HG02938 (cell line): Measurements from ENCODE around the gene ERG.

Experiments
- ATAC-seq: cut with Tn5 transposase; IDR thresholded peaks from one replicate; pipeline ENCODE4 v1.9.1; 2021; ENCODE audit warnings: mild to moderate bottlenecking, moderate library complexity; ENCODE audit not compliant: unreplicated experiment

The ERG gene

DNA sequence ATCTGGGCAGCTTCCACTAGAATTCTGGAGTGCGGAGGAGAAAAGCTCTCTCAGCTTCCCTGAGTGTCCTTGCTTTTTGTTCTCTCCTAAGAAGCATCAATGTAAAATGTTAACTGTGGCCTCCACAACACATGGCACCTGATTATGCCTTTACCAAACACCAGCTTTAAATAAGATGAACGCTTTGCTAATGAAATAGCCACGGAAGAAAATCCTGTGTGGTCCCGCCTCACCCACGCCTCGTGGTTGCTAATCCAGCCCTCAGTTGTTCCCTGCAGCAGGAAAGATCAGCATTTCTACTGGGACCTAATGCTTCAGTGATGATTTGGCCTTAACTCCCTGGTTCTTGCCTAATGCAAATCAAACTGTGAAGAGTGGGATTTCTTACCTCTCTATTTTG, 1.8 kb upstream of the ERG start:
- ATAC-seq: no peak

DNA sequence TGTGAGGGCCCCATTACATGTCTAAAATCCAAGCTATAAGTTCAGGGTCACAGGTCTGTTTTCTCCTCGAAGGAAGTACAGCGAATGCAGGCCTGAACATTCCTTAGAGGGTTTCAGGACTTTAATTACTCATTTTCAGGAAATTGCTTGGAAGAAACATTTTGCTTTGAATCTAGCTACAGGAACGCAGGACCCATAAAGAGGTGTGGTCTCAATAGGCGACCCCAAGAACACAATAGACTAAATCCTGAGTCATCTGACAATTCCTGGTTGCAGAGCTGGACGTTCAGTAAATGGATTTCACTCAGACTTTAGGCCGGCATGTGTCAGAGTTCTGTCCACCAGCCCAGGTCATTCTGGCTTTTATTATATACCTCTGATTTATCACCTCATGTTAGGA, 1.0 kb upstream of the ERG start:
- no peak for ATAC-seq

DNA sequence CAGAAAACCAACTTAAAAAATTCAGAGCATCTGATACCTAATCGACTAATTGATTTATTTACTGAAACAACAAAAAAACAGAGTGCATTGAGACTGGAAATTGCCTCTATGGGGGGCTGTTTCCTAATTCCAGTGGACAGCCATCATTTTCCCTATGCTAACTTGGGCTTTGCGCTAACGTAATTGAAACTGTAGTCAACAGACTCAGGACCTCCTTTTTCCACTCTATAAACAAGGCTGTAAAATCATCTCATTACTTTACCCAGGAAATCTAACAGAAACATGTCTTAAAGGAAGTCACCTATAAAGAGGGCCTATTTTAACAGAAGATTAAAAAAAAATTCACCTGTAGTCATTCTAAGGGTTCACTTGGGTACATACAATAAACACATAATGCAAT, 2.1 kb downstream of the ERG start:
- ATAC-seq: no peak

DNA sequence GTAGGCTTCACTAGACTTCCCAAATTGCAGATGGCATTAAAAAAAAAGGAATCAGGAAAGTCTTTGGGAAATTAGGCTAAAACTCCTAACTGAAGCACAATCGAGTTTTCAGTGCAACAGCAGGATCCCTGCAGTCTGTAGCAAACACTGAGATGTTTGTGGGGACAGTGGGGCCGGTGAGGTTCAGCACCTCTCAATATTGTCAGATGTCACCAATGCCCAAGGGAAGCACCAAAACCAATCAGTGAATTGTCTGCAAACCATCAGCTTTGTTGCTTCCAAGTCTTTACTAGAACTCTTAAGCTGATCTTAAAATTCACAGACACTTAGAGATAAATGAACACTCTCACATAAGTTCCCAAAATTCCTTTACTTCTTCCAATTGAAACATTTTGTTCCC, 2.6 kb downstream of the ERG start:
- no peak for ATAC-seq

DNA sequence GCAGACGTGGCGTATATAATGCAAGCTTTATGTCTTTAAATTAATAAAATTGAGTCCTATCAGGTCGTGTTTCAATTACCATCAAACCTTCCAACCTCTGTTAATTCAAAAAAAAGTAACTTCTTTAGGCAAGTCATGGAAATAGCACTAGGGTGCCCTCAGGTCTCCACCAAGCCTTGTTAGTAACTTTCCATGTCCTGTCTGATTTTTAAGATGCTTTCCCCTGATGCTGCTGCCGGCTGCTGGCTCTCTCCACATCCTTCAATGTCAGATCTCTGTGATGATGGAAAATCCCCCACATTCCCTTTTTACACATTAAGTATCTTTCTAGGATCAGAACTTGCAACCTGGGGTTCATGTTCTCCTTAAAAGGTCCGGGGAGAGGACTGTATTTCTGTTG, 3.0 kb downstream of the ERG start:
- no peak for ATAC-seq

DNA sequence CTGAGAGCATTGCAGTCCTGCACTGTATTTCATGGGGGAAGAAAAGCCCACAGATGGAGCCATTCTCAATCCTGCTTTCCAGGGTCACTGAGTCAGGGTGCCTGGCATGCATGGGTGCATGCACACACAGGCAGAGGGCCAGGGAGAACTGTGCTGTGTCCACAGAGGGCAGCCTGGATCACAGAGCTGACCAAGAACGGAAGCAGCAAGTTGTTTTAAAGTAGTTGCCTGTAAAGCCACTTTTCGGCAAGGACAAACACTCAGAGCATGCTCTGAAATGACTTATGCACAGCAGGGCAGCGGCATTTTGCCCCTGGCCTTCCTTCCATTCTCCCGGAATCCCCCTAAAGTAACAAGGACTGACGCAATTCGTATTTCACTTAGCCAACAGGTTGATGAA, 3.6 kb downstream of the ERG start:
- no peak for ATAC-seq

DNA sequence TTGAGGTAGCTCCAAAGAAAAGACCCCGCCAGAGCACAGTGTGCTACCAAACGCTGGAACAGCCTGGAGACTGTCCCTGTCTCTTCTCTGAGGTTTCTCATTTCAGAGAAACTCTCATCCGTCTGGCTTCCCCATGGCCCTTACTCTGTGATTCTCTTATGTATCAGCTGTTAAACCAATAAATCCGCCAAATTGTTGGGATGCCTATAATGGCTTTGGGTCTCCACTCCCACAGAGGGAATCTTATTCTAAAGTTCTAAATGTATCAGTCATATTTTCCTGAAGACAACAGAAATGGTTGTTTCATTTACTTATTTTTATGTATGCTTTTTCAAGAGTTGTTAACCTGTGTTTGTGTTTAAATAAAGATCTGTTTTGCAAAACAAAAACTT, 4.0 kb downstream of the ERG start:
- no peak for ATAC-seq

DNA sequence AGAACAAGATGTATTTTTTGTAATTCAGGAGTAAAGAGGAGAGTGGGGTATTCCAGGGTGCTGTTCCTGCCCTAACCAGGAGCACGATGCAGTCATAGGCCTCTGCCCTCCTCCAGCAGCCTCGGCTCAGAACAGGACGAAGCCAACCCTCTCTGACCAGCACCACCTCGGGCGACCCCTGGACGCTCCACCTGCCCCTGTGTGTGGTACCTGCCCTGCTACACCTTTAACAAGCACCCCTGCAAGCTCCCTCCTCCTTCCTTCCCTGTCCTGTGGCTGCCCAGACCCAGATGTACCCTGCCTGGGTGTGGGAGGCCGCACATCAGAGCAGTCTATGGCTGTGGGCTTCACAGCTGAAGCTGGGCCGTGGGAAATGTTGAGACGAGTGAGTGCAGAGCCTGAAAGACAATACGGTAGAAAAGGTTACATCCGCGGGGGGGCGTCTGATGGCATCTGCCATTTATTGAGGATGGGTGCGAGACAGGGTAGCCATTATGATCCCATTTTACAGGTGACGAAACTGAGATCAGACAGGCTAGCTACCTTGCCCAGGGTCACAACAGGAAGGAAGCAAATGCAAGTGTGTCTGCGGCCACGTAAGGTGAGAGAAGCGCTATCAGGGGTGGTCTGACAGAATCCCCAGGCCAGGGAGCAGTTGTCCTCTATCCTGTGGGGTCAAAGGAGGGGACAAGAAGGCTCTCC, 4.6 kb downstream of the ERG start:
- no peak for ATAC-seq

DNA sequence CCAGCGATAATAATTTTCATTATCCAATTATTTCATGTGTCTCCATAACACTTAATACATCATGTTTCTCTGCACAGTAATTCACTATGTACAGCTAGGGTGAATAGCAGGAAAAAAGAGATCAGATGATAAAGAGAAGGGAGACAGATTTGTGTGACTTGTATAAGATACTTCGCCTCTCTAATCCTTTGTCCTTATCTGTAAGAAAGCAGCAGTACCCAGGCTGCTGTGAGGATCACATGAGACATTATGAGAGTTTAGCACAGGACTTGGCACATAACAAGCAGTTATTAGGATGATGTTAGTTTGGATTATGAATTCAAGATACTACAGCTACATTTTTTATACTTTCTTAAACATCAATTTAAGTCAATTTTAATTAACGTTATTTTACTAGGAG, 6.3 kb downstream of the ERG start:
- no peak for ATAC-seq

GRCh38 chr21:38491536-38491935, 6.7 kb downstream of the ERG start:
- ATAC-seq: no peak

DNA sequence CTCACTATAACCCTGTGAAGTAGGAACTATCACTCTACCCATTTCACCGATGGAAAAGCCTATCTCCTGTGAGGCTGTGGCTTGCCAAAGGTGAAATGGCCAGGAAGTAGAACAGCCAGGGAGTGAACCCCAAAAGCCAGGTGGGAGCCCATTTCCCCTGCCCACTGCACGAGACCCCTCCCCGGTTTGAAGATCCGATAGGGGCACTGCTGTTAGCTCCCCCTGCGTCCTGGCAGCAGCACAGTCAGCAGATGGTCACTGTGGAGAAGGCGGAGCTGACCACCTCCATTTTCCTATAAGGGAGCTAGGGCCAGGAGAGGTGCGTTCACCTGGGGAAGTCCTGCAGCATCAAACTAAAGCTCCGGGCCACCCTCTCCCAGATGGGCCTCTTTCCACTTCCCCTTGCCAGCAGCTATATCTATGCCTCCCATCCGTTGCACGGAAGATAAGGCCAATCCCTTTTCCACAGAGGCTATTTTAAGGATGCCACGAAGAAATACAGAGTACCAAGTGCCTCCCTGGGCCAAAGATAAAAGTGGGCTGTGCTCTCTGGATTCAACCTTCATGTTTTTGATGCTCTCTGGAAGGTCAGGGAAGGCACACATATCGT, 7.8 kb downstream of the ERG start:
- no peak for ATAC-seq

DNA sequence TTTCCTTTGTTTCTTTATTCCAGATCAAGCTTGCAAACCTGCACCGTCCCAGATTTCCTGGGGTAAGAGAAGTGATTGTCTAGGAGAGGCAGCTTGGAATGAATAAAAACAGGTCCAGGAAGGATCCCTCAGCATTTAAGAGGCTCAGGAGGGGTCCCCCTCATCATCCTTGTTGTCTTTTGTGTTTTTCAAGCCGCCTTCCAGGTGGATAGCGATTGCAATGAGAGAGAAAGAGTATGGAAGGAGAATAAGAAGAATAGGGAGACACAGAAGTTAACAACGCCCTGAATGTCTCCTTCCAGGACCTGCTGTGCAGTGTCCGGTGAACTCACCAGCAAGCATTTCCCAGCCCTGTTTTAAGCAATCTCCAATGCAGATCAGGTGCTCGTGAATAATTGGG, 8.5 kb downstream of the ERG start:
- ATAC-seq: no peak

DNA sequence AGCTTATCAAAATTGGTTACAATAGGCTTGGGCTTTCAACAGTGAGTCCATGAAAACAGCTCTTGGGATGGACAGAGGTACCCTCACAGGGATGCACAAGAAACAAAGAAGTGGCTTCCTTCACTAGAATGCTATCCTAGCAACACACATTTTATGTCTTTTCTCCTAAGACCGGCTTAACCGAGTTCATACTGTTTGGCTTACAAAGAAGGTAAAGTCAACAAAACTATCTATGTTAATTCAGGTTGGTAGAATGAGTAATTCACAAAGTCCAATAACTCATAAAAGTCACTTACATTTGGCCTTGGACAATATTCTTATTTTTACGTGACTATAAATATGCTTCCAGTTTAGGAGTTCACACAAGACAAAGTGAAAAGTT, 9.0 kb downstream of the ERG start:
- ATAC-seq: no peak

DNA sequence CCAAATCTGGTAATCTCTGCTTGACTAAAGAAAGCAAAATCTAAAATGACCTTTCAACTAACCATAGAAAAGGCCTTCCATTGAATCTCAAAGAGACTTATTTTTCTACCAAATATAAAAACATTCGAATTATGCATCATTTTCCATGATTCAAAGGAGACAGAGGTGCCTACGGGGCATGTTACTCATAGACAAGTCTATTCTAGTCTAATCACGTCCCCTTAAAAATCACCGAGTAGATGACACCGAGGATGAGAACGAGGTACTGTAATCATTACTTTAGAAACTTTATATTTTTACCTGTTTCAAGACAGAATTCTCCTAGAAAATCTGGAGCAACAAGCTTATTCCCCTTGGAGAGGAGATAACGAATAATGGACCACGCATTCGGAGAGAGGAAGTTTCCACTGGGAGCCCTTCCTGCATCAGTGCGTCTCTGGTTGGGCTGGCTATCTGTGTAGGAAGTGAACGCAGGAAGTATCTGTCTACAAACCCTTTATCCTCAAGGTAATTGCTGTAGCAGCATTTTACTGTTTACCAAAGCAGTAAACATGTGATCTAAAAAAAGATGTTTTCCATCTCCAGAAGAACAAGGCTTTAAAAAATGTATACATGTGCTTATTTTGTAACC, 9.5 kb downstream of the ERG start:
- no peak for ATAC-seq

DNA sequence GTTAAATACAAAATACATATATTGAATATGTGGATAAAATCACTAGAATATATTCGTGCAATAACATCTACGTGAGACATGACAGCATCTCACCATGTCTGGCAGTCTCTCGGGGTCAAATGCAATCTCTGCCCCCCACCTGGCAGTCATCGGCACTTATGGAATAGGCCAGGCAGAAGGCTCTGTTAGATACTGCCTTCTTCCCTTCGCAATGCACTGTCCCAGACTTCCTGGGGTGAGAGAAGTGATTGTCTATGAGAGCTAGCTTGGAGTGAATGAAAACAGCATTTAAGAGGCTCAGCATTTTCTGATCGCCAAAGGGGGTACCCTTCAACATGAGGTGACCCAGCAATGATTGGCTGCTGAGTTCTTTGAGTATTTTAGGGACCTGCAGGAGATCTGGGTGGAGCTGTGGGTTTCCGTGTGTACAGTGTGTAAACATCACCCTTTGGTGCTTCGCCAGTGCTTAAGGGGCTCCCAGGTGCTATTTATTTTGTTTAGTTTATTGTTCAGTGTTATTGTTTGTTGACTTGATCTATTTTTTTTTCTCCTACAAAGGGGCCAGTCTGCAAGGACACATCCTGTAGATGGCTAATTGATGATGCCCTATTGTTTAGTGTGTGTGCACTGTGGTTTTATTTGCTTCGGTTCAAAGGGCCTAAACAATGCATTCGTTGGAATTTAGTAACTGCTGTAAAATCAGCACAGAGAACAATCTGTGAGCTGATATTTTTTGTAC, 10.2 kb downstream of the ERG start:
- ATAC-seq: no peak

GRCh38 chr21:38486706-38487105, 11.6 kb downstream of the ERG start:
- ATAC-seq: no peak

GRCh38 chr21:38486221-38486620, 12.1 kb downstream of the ERG start:
- no peak for ATAC-seq

DNA sequence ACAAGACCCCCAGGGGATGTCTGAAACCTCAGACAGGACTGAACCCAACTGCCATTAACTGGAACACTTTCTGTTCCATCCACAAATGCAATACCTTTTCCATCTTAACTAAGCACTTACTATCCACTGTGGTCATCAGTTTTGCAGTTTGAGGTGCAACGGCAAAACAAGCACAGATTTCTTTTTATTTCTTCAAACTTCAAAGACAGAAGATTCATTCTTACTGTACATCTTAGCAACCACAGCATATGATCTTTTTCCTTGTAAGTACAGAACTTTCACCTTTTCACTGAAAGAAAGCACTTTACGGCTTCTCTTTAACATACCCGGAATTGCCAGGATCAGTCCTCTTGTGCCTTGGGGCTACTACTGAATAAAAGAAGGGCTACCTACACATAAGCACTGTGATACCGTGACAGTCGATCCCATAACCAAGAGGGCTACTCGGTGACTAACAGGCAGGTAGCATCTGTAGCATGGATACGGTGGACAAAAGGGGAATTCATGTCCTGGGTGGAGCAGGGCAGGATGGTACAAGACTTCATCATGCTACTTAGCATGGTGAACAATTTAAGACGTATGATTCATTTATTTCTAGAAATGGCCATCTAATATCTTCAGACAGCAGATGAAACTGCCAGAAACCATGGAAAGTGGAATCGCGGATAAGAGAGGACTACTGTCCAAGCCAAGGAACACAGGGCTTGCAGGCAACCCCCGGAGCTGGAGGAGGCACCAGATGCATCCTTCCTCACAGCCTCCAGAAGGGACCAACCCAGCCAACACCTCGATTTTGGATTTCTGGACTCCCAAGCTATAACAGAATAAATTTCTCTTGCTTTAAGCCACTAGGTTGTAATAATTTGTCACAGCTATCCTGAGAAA, 18.4 kb downstream of the ERG start:
- ATAC-seq: no peak

- no peak for ATAC-seq
These were observed 19.5 kb downstream of the ERG start for GRCh38 chr21:38478782-38479181.

DNA sequence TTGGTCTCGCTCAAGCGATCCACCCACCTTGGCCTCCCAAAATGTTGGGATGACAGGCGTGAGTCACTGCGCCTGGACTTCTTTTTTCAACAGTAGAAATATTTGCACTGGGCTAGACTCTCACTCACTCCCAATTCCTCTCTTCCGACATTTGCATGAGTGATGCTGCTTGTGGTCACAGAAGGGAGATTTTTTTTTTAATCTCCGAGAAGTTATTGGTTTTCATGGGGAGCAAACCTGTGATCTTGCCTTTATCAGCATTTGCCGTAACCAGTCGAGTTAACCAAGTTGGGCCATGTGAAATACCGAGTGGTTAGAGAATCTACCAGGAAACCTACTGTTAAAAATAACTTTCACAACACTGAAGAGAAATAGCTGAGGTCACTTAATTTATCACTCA, 21.1 kb downstream of the ERG start:
- ATAC-seq: no peak

GRCh38 chr21:38476385-38476784, 21.9 kb downstream of the ERG start:
- no peak for ATAC-seq
